Measurements from ENCODE around the gene OPCML.

The OPCML gene

DNA sequence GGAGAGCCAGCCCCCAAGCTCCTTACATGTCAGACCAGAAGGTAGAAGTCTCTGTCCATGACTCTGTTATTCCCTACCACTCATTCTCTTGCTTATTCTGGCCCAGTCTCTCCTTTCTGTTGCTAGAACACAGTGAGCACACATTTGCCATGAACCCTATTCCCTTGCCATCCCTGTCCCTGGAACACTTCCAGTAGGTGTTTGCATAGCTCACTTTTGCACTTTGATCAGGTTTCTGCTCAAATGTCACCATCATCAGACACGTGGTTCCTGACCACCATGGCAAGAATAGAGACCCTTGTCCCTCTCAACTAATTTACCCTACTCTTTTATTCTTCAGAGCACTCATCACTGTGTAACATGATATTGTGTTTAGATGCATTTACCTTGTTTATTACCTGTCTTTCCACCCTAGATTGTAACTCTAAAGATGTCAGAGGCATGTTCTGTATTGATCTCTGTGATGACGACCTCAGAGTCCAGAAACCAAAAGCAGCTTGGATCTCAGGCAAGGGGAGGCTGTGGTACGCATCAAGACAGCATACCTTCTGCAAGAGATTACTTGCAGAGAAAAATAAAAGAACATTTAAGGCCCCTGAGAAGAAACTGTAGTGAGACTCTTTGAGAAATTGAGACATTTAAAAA, 606.4 kb downstream of the OPCML start:
- H3K27ac ChIP-seq: no peak overlapping the region
- TF ChIP-seq ZFX (IDR thresholded peaks at IDR 0.05; ENCODE audit: borderline replicate concordance): no peak
- TF ChIP-seq, protein P1, sequence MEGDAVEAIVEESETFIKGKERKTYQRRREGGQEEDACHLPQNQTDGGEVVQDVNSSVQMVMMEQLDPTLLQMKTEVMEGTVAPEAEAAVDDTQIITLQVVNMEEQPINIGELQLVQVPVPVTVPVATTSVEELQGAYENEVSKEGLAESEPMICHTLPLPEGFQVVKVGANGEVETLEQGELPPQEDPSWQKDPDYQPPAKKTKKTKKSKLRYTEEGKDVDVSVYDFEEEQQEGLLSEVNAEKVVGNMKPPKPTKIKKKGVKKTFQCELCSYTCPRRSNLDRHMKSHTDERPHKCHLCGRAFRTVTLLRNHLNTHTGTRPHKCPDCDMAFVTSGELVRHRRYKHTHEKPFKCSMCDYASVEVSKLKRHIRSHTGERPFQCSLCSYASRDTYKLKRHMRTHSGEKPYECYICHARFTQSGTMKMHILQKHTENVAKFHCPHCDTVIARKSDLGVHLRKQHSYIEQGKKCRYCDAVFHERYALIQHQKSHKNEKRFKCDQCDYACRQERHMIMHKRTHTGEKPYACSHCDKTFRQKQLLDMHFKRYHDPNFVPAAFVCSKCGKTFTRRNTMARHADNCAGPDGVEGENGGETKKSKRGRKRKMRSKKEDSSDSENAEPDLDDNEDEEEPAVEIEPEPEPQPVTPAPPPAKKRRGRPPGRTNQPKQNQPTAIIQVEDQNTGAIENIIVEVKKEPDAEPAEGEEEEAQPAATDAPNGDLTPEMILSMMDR (IDR thresholded peaks at IDR 0.05): no peak

DNA sequence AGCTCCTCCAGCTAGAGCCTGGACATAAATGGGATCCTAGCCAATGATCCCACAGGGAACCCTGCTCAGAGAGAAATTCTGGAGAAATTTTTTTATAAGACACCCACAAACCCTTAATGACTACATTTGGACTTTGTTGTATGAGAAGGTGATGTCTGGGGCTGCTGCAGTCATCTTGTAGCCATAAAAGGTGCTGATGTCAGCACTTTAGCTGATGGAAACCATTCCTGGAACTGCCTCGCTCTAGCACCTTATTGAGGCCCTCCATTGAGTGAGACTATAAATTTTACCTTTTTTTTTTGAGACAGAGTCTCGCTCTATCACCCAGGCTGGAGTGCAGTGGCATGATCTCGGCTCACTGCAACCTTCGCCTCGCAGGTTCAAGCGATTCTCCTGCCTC, 610.7 kb downstream of the OPCML start:
- no peak for TF ChIP-seq ZFX (IDR thresholded peaks at IDR 0.05; ENCODE audit: borderline replicate concordance)
- TF ChIP-seq, protein P1 (IDR thresholded peaks at IDR 0.05): no peak
- H3K27ac ChIP-seq: no peak overlapping the region

DNA sequence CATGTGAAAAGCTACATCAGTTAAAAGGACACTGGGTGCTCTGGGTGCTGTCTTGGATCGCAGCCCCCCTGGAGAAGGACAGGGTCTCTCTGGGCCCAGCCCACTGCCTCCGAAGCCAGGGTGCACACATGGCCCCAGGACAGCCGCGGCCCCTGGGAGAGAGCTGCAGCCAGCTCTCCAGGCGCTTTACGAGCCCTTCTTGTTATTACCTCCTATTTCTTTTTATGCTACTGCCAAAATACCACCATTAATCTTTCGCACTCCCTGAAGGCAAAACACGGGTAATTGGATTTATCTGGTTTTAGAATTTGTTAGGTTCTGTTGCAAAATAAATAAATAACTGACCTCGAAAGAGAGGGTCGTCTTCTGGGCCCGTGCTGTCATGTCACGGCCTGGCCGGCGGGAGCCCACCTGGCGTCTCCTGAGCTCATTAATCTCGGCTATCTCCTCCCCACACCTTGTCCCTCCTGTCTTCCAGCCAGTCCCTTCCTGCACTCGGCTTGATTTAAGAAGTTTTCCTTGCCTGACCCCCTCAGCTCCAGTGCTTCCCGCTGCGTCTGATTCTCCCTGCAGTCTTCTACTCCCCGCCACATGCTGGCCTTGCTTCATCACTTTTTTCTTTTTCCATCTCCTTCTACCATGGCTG, 611.7 kb downstream of the OPCML start:
- H3K27ac ChIP-seq: no peak overlapping the region
- TF ChIP-seq, protein P1 (IDR thresholded peaks at IDR 0.05): no peak
- TF ChIP-seq ZFX (IDR thresholded peaks at IDR 0.05; ENCODE audit: borderline replicate concordance): no peak

DNA sequence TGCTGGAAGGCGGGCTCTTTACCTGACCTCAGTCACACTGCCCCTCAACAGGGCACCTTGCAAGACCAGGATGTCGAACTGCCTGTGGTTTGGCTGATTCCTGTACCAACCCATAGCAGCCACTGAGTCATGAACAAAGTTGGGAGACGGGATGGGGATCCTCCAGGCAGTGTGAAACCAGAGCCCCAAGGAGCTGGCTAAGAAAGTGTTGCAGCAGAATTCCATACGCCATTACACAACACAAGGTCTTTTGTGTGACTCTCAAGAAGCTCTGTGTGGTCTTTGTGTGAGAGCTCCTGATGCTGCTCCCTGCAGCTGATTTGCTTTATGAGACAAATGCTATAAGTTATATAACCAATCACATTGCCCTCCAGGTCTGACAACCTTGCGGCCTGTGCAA, 617.7 kb downstream of the OPCML start:
- no peak overlapping the region for H3K27ac ChIP-seq
- TF ChIP-seq, protein P1 (IDR thresholded peaks at IDR 0.05): no peak
- no peak for TF ChIP-seq ZFX (IDR thresholded peaks at IDR 0.05; ENCODE audit: borderline replicate concordance)

DNA sequence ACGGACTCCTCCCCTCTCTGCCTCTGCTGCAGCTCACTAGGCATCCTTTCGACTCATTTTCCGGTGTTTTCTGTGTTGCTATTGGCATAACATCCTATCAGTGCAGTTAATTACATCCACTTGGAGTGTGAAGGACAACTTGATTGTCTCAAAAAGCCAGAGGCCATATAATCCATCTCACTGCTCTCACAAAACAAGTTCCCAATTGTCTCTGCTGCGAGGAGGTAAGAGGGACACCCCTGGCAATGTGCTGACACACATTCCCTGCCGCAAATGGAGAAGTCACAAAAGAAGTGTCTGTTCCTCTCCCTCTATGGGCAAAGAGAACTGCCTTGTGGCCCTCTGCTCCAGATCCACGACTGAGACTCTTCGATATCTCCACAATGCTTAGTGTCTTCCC, 618.4 kb downstream of the OPCML start:
- no peak overlapping the region for H3K27ac ChIP-seq
- TF ChIP-seq, protein P1 (IDR thresholded peaks at IDR 0.05): no peak
- no peak for TF ChIP-seq ZFX (IDR thresholded peaks at IDR 0.05; ENCODE audit: borderline replicate concordance)

DNA sequence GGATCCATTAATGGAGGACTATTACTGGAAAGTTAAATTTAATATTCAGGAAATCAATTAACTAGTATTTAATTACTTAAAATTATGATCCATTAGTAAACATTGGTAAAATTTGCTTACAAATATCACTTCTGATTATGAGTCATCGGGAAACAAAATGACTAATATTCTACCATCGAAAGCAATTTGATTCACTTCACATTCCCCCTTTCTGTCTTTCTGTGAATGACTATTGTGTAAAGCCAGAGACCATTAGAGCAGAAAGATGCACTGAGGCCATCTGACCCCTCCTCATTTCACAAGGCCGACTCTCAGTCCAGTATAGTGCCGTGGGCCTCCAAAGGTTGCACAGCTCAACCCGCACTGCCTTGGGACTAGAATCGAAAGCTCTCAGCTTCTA, 619.0 kb downstream of the OPCML start:
- no peak overlapping the region for H3K27ac ChIP-seq
- TF ChIP-seq ZFX (IDR thresholded peaks at IDR 0.05; ENCODE audit: borderline replicate concordance): no peak
- TF ChIP-seq, protein P1 (IDR thresholded peaks at IDR 0.05): no peak

DNA sequence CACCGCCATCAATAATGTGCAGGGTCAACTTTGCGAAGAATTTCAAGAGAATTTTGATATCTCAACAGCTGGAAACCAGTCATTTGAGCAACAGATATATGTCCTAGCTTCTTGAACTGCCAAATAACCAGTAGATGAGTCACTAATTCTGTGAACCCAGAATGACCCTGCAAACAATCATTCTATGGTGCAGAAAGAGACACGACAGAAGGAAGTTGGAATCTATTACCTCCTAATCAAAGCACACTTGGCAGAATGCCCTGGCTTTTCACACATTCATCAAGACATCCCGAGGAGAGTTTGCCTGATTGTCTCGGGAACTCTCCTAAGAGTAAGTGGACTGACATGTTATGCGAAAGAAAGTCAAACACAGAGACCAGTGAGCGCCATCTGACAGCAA, 621.1 kb downstream of the OPCML start:
- TF ChIP-seq, protein P1 (IDR thresholded peaks at IDR 0.05): no peak
- TF ChIP-seq ZFX (IDR thresholded peaks at IDR 0.05; ENCODE audit: borderline replicate concordance): no peak
- H3K27ac ChIP-seq: no peak overlapping the region
